D721Med (cell line): ENCODE data around the gene TPM2.

ENCODE experiments used
- DNase-seq: peaks from one replicate; pipeline ENCODE4 v3.0.0; 2011; ENCODE audit warnings: low spot score; ENCODE audit not compliant: insufficient read length
- FAIRE-seq: peaks from 2 replicates; lab custom pipeline; 2011; peaks lifted over from hg19 to GRCh38; lab: Jason Lieb, UNC
- TF ChIP-seq, protein P1 (sequence below): IDR thresholded peaks from 2 replicates; pipeline ENCODE4 v1.5.1; 2012; ENCODE audit warnings: mild to moderate bottlenecking, control low read depth; ENCODE audit not compliant: insufficient read depth; ENCODE audit errors: missing control alignments

TPM2 gene

GRCh38 chr9:35712762-35713400 is 23.2 kb upstream of the TPM2 start:
- TF ChIP-seq, protein P1, sequence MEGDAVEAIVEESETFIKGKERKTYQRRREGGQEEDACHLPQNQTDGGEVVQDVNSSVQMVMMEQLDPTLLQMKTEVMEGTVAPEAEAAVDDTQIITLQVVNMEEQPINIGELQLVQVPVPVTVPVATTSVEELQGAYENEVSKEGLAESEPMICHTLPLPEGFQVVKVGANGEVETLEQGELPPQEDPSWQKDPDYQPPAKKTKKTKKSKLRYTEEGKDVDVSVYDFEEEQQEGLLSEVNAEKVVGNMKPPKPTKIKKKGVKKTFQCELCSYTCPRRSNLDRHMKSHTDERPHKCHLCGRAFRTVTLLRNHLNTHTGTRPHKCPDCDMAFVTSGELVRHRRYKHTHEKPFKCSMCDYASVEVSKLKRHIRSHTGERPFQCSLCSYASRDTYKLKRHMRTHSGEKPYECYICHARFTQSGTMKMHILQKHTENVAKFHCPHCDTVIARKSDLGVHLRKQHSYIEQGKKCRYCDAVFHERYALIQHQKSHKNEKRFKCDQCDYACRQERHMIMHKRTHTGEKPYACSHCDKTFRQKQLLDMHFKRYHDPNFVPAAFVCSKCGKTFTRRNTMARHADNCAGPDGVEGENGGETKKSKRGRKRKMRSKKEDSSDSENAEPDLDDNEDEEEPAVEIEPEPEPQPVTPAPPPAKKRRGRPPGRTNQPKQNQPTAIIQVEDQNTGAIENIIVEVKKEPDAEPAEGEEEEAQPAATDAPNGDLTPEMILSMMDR, result no peak
- no peak for FAIRE-seq

DNA sequence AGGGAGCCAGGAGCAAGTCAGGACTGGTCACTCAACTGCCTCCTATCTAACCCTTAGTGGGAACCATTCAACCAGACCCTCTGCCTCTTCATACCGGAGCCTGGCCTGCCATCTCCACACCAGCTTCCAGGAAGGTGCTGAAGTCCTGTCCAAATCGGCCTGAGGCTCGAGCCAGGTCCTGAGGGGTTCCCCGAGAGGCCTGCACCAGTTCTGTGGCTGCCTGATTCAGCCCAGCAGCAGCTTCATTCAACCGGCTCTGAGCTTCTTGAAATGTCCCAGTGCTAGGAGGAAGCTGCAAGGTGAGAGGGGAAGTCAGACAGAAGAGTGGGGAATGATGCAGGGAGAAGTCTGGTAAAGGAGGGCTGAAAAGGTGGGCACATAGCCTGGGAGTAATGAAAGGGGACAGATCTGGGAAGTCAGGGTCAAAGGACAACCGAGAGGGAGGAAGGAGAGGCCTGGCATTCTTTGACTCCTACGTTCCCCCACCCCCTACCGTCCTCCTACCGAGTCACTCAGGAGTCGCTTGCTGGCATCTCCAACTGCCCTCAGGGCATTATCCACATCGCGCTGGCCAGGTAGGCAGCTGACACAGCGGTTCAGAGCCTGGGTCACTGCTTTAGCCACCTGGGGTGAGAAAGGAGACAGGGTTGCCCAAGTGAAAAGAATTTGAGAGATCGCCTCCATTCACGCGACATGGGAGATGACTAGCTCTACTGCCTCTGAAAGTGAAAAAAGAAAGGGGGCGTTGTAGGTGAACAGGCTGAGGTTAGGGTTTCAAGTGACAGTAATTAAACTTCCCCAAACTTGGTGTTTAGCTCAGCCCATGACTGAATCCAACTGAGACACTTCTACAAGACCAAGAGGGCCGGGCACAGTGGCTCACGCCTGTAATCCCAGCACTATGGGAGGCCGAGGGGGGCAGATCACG is 22.0 kb upstream of the TPM2 start:
- FAIRE-seq (no peak), DNase-seq (no peak)
- TF ChIP-seq, protein P1, result no peak

More at GRCh38 chr9:35712762-35713400, 23.2 kb upstream of the TPM2 start:
- DNase-seq, result no peak

GRCh38 chr9:35710818-35711500 is 21.2 kb upstream of the TPM2 start:
- TF ChIP-seq, protein P1, result no peak
- no peak for FAIRE-seq
- DNase-seq, result no peak

GRCh38 chr9:35708146-35708545 is 18.4 kb upstream of the TPM2 start:
- FAIRE-seq (no peak), DNase-seq (no peak)
- TF ChIP-seq, protein P1, result no peak

DNA sequence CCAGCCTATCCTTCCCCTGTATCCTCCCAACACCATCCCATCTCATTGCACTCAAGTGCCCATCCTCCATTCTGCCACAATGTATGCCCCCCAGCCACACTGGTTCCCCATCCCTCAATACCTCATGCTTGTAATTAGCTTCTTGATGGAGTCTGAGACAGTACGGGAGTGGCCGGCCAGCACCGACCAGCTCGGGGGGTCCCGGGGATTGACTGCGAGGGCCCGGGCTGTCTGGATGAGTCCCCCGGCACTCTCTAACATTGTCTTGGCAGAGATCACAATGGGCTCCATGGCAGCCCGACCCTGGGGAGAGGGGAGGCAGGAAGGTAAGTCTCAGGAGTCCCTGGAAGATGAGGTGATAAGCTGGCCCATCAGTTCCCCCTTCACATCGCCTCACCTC is 17.2 kb upstream of the TPM2 start:
- TF ChIP-seq, protein P1, result no peak
- DNase-seq (no peak), FAIRE-seq (no peak)

GRCh38 chr9:35705836-35706430 is 16.2 kb upstream of the TPM2 start:
- FAIRE-seq, result no peak
- DNase-seq, result no peak
- TF ChIP-seq, protein P1, result no peak
